HG02970 (cell line): ENCODE measurements around the gene TBC1D28.
"Not testable (repeated sequence)": the region's sequence is repeated elsewhere in the genome, so short reads cannot be mapped to it uniquely, and the experiment has no call there.

Experiments used
- ATAC-seq: cut with Tn5 transposase; IDR thresholded peaks from one replicate; pipeline ENCODE4 v1.9.1; 2021; ENCODE audit warnings: mild to moderate bottlenecking, moderate library complexity, moderate number of reproducible peaks; ENCODE audit not compliant: unreplicated experiment, low FRiP score

The TBC1D28 gene

GRCh38 chr17:18624862-18625501 lies 19.2 kb downstream of the TBC1D28 start:
- ATAC-seq, result not testable (repeated sequence)

GRCh38 chr17:18617613-18618012 lies 26.6 kb downstream of the TBC1D28 start:
- ATAC-seq, result not testable (repeated sequence)

GRCh38 chr17:18613016-18613415 lies 31.2 kb downstream of the TBC1D28 start:
- ATAC-seq, result not testable (repeated sequence)

GRCh38 chr17:18593138-18593537 lies 51.1 kb downstream of the TBC1D28 start:
- ATAC-seq, result not testable (repeated sequence)
